Hematopoietic multipotent progenitor cell treated with erythropoietin and hydrocortisone succinate and interleukin-3 and kit ligand, for 6 days (in vitro differentiated cells): Measurements from ENCODE around the gene SYNJ2.

Experiments
- DNase-seq: peaks from one replicate; pipeline ENCODE4 v3.0.0-alpha.2; 2015

SYNJ2 gene

DNA sequence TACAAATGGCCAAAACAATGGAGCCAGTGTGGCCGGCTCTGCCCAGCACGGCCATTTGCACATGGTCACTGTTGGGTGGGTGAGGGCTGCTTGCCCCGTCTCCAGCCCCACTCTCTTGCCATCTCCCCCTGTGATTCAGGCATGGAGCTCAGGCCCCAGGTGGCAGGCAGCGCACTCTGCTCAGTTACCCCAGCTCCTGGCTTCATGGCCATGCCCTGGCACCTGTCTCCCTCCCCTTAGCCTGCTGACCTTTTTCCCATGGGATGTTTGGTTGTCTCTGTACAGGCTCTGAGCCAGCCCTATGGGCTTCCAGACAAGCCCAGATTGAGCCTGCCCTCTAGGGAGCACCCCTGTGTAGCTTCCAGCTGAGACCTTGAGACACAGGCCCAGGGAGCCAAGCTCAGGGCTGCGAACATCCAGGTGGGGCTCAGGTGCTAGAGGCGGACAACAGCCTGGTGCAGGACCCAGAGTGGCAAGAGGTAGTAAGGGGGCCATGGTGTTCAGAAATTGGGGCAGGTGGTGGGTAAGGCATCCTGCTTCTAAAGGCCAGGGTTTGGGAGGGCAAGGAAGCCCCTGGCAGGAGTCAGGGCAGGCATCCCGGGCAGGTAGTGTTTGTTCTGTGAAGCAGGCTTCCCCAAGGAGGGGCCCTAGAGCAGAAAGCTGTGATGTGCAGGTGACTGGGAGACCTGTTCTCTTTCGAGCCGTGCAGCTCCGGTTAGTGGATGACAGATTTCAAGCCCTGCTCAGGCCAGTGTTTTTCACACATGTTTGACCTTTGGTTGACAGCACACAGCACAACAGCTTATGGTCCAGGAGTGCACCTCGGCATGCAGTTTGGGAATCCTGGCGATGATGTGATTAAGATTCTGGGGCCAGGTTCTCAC is 17.7 kb downstream of the SYNJ2 start:
- DNase-seq: no peak

DNA sequence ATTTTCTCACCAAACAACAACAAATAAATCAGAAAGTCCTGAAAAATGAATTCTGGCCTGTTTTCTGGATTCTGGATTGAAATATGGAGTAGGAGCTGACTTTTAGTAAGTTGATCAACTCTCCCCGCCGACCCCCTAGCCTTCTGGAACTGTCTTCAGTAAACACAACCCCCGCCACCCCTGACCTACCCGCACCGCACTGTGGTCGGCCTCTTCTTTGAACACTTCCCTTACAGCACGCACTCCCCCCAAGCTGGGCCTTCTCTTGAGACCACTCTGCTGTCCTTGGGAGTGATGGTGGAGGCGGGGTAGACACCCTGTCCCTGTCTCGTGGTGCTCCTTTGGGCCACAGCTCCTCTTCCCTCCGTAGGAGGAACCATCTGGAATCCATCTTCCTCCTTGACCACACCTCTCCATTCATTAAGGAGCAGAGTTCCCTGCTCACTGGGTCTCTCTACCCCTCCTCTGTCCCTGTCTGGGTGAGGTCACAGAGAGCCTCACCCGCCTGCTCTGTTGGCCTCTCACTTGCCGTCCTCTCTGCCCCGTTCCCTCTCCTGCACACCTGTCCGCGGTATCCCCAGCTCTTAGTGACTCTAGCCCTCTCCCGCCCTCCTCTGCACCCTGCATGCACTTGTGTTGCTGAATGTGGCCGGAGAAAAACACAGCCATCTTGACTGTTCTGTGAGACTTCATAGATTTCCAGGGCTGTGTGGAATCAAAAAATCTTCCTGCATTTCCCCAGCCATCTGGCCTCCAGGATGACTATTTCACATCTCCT is 19.1 kb downstream of the SYNJ2 start:
- DNase-seq: no peak

DNA sequence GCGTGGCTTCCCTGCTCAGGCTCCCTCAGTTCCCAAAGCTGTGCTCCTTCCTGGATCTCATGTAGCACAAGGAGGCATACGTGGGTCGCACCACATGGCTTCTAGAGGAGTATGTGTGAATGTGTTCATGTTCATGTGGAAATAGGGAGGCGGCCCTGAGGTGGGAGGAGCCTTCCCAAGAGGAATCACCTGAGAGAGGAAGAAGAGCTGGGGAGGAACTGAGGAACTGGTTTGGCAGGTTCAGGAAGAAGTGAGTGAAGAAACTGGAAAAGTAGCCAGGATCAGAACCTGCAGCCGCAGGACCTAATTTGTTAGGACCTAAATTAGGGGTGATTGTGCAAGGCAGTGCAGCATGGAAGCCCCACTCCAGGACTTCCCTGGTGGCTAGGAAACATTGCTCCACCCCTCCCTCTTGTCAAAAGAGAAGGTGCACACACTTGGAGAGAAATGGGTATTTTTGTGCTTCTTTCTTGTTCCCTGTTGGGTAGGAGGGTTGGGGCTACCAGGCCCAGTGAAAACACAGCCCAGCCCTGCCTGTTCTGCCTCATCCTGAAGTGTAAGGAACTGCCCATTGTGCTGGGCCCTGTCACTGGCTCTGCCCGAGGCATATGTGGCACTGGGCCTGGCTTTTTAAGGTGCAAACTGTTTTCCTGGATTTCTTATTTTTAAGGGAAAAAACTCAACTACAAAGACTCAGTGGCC is 20.7 kb downstream of the SYNJ2 start:
- DNase-seq: no peak

DNA sequence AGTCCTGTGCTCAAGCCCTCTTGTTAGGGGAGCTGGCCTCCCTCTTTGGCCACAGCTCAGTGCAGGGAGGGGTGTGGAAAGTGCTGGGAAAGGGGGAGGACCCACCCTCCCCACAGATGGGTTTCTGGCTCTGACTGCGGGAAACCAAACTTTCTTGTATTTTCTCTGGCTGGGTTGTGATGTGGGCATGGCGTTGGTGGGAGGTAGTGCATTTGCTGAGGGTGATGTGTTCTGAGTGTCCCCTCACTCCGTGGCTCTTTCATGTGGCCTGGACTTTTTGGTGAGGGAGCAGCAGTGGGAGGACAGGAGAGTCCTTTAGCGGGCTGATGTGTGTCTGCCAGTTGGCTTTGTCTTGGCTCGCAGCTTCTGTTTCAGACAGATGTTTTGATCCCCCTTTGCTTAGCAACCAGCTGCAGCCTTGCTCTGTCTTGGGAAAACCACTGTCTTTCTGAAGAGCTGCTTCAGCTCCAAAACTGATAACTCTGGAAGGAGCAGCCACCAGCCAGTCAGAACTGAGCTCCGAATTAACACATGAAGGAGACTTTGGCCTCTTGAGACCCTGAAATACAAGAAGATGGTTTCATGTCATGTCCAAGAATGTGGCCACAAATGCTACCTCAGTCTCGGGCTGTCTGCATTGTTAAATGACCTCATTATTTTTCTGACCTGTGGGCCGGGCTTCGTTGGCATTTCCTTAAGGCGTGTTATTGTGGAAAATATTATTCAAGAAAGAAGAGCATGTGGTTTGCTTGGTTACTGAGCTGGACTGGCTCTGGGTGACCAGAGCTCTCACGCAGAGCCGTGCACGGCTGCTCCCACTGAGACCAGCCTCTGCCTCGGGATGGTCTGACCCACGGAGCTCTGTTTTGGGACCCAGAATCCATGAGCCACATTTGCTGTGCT is 21.5 kb downstream of the SYNJ2 start:
- no peak for DNase-seq

DNA sequence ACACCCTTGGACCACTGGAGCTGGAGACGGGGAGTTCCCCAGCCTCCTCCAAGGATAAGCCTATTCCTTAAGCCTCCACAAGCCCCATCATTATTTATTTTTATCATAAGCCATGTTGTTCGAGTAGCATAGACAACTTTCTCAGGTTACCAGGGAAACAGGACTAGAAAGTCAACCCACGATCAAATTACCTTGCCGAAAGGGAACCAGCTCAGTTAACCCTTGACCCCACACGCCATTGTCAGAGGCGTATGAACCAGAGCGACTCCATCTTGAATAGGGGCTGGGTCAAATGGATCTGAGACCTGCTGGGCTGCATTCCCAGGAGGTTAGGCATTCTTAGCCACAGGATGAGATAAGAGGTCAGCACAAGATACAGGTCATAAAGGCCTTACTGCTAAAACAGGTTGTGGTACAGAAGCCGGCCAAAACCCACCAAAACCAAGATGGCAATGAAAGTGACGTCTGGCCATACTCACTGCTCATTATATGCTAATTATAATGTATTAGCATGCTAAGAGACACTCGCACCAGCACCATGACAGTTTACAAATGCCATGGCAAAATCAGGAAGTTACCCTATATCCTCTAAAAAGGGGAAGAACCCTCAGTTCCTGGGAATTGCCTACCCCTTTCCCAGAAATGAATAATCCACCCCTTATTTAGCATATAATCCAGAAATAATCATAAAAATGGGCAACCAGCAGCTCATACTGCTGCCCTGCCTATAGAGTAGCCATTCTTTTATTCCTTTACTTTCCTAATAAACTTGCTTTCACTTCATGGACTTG is 22.4 kb downstream of the SYNJ2 start:
- peak; percentile 28 for DNase-seq

DNA sequence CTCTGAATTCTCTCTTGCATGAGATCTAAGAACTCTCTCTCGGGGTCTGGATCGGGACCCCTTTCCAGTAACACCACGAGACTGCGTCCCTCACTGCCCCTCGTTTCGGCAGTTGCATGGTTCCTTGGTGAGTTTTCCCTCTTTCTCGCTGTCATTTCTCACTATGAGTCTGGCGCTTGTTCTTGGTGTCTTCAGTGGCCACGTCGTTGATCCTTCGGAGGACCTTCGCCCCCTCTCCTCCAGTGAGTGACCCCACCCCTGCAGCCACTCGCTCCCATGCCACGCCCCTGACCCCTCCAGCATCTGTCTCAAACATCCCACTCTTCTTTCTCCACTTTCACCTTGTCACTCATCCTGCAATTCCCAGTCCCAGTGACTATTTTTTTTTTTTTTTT is 23.0 kb downstream of the SYNJ2 start:
- no peak for DNase-seq

DNA sequence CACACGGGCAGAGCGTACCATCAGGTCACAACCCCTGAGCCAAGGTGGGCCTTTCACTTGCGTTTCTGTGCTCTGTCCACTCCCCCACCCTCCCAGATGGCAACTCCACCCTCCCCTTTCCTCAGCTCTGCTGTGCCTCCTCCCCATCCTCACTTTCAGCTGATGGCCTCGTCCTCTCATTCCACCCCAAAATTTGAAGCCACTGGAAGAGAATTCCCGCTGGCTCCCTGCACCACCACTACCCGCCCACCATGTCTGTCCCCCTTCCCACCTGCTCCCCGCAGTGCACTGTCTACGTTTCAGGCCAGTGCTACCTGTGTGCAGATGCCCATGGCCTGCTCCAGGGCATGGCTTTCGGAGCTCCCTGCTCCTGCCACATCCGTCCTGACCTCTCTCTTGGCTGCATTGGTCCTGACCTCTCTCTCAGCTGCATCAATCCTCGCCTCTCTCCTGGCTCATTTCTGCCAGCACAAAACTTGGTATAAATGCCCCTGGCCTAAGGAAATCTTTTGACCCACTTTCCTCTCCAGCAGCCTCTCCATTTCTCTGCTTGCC is 24.0 kb downstream of the SYNJ2 start:
- DNase-seq: no peak

DNA sequence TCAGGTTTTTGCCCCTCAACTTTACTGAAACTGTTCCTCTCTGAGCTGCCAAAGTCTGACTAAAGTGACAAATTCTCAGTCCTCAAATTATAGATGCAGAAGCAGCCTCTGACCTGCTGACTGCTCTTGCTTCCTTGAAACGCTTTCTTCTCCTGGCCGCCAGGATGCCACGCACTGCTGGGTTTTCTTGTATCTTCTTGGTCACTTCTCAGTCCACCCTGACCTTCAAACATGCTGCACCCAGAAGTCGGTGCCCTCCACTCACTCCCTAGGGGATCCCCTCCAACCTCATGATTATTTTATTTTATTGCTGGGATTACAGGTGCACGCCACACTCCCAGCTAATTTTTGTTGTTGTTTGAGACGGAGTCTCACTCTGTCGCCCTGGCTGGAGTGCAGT is 24.7 kb downstream of the SYNJ2 start:
- no peak for DNase-seq

DNA sequence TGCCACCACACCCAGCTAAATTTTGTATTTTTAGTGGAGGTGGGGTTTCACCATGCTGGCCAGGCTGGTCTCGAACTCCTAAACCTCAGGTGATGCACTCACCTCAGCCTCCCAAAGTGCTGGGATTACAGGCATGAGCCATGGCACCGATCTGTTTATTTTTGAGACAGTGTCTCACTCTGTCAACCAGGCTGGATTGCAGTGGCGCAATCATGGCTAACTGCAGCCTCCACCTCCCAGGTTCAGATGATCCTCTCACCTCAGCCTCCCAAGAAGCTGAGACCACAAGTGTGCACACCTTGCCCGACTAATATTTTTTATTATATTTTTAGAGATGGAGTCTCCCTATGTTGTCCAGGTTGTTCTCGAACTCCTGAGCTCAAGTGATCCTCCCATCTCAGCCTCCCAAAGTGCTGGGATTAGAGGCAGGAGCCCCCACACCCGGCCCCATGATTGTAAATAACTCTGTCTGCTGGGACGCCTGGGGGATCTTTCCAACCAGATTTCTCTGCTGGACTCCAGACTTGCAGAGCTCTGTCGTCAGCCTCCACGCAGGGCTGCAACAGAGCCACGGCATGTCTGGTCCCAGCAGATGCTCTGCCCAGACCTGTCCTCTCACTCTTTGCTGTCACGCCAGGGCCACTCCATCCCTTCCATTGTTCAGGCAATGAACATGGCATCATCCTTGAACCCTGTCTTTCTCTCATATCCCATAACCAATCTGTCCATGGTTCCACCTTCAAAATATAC is 25.3 kb downstream of the SYNJ2 start:
- no peak for DNase-seq

DNA sequence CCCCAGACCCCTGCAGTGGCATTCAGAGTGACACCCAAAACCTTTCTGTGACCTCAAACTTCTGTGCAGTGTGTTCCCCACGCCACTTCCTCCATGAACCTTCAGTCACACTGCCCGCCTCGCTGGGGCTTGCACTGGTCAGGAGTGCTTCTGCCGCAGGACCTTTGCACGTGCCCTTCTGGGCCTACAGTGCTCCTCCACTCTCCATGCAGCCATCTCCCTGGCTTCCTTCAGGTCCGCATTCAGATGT is 27.1 kb downstream of the SYNJ2 start:
- peak; percentile 27 for DNase-seq

DNA sequence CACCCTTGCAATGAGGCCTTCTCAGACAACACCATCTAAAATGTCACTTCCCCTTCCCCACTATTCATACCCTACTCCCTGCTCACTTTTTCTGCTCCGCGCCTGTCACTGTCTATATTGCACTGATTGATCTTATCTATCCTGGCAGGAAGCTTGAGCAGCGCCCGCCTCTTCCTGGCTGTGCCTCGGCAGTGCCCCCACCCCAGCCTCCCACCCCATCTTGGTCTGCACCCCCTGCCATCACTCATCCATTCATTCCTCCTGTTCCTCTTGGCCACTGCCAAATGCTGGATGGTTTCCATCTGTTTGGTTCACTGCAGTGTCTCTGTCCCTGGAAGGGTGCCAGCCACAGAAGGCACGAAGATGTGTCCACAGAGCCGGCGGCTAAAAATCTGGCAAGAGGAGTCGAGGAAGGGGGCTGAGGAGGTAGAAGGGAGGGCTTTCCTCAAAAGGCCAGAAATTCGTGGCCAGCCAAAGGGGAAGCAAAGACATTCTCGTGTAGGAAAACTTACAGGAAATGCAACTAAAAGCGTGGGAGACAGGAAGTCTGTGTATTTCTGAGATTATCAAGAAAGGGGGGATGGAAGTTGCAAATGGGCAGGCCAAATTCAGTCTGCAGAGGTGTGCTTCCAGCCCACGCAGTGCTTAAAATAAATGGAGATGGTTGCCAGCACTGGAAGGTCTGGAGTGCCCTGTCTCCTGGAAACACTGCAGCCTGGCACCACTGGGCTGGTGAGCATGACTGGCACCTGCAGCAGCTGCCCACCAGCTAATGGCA is 27.6 kb downstream of the SYNJ2 start:
- DNase-seq: peak; percentile 71

DNA sequence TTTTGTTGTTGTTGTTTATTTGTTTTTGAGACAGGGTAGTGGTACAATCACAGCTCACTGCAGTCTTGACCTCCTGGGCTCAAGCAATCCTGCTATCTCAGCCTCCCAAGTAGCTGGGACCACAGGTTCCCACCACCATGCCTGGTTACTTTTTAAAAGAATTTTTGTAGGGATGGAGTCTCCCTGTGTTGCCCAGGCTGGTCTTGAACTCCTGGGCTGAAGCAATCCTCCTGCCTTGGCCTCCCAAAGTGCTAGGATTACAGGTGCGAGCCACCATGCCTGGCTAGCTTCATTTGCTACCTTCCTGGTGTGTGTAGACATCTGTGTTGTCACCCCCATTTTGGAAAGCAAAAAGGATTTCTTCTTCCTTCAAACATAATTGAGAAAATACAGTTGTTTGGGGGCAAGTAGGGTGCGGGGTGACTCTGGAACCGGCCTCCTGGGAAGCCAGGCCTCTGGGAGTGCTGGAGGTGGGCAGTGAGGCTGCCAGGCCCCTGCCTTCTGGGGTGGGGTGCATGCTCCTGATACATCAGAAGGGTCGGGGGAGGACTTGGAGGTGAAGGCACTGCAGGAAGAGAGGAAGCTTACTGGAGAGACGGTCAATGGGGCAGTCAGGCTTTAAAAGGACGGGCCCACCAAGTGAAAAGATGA is 28.4 kb downstream of the SYNJ2 start:
- DNase-seq: no peak

DNA sequence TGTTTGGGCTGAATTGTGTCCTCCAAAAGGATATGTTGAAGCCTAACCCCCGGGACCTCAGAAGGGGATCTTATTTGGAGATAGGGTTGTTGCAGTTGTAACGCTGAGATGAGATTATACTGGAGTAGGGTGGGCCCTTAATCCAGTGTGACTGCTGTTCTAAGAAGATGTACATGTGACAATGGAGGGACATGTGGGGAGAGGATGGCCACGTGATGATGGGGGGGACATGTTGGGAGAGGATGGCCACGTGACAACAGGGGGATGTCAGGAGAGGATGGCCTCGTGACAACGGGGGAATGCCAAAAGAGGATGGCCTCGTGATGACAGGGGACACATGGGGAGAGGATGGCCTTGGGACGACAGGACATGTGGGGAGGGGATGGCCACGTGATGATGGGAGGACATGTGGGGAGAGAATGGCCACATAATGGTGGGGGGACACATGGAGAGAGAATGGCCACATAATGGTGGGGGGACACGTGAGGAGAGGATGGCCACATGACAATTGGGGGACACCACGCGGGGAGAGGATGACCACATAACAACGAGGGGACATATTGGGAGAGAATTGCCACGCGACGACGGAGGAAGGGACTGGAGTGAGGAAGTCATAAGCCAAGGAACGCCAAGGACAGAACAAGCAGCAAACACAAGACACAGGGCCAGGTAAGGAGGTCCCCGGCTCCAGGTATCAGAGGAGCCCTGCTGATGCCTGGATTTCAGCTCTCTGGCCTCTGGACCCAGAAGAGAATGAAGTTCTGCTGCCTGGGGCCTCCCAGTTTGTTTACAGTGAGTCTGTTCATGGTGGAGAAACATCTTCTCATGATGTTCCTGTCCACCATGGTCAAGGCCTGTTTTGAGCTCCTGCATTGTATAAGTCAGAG is 29.2 kb downstream of the SYNJ2 start:
- DNase-seq: no peak

DNA sequence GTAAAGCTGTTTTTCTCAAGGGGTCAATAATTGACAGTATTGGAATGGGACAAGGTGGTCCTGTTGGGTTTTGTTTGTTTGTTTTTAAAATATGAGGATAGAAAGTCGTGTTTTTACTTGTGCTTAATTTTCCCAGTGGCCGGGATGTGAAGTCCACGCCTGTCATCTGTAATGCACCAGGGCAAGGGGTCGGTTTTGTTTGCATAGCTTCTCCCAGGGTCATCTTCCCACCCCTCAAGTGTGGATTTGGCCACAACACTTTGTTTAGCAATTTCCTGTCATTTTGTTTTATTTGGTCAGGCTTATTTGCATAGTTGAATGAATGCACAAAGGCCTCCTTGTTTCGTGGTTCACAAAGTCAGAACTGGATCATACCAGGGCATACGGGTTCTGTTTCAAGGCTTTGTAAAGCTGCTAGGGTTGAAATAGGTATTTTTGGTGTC is 29.8 kb downstream of the SYNJ2 start:
- DNase-seq: no peak

DNA sequence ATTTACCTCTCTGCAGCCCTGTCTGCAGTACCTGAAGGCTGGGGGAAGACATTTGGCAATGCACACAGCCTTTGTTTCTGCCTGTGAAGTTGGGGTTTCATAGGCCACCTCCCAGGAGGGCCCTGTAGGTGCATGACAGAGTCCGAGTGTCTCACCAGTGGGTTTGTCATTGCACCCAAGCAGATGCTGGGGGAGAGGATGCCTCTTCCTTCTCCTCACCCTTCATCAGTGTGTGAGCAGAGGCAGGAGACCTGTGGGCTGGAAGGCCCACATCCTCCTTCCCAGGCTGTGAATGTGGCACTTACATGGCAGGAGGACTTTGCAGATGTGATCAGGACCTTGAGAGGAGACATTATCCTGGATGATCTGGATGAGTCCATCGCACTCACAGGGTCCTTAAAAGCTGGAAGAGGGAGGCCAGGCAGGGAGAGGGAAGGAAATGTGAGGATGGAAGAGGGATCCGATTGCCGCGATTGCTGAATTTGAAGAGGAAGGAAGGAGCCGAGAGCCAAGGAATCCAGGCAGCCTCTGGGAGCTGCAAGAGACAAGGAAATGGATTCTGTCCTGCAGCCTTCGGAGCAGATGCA is 30.4 kb downstream of the SYNJ2 start:
- DNase-seq: no peak

DNA sequence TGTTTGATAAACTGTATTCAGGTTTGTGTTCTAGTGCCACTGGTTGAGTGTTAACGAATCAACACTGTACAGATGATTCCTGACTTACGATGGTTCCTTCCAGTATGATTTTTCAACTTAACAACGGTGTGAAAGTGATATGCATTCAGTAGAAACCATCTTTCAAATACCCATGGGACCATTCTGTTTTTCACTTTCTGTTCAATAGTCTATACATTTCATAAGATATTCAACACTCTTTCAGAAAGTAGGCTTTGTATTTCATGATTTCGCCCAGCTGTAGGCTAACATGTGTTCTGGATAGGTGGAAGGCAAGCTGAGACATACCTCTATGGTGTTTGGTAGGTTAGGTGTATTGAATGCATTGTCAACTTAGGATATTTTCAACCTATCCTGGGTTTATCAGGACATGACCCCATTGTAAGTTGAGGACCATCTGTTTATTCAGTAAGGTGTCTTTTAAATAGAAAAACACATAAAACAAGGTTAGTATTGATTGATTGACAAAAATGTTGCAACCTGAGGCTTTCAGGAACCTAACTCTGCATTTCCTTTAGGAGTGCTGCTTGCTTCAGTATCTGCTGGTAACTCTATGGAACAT is 32.3 kb downstream of the SYNJ2 start:
- DNase-seq: no peak

DNA sequence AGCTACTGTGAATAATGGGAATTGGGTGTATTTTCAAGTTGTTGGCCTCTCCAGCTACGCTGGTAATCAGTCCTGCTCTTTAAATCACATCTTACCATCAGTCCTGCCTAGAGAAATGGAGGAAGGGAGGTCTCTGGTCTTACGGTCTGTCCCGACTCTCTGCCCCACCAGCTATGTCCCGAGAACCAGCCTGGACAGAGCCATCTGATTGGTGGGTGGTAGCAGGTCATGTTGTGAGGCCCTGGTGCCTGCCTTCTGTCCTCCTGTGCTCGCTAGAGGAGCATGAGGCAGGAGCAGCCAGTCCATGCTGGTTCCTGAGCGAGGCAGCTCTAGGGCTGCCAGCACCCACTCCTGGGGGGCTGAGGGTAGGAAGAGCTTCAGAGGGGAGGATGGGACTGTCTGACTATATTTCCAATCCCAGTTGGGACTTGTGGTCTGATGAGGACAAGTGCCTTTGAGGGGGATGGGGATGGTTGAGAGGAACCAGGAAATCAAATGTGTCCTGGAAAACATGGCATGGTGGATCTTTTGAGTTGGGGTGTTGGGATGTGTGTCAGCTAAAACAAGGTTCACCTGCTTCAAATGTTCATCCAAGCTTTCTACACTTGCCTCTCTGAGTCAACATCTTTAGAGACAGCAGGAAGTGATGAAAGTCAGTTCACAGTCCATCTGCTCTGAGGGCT is 33.0 kb downstream of the SYNJ2 start:
- DNase-seq: no peak
